Gastrocnemius medialis (tissue), 4 donors: ENCODE results near the gene TPGS2.

ENCODE experiments used
- CTCF ChIP-seq, 5 experiments: fragments of 450-650 bp in 3 of 5; fragments of 200-600 bp in 2 of 5; sonication (generic) in 2 of 5; IDR thresholded peaks in 4 of 5; conservative IDR thresholded peaks in 1 of 5; 1 replicate in 4 of 5; 2 replicates in 1 of 5; pipeline ENCODE4 v1.5.1; 2016 to 2019; ENCODE audit warnings: antibody characterized with exemption in 5 of 5, mild to moderate bottlenecking in 3 of 5, moderate library complexity in 3 of 5
- POLR2A ChIP-seq, 2 donors: fragments of 450-650 bp; IDR thresholded peaks; one replicate each; pipeline ENCODE4 v1.6.1; 2017; ENCODE audit warnings: antibody characterized with exemption in 2 of 2, mild to moderate bottlenecking in 2 of 2, moderate library complexity in 2 of 2

- no peak for TF ChIP-seq CTCF (IDR thresholded peaks at IDR 0.05 in 4 of 5, conservative IDR thresholded peaks at IDR 0.05 in 1 of 5)
- no peak for TF ChIP-seq POLR2A (IDR thresholded peaks at IDR 0.05)
These were observed 72.6 kb downstream of the TPGS2 start for GRCh38 chr18:36756242-36756641.
